HG02970 (cell line): ENCODE measurements around the gene ANKRD37.
"Not testable (repeated sequence)": the region's sequence is repeated elsewhere in the genome, so short reads cannot be mapped to it uniquely, and the experiment has no call there.

Experiments used
- ATAC-seq: cut with Tn5 transposase; IDR thresholded peaks from one replicate; pipeline ENCODE4 v1.9.1; 2021; ENCODE audit warnings: mild to moderate bottlenecking, moderate library complexity, moderate number of reproducible peaks; ENCODE audit not compliant: unreplicated experiment, low FRiP score

Gene ANKRD37, protein sequence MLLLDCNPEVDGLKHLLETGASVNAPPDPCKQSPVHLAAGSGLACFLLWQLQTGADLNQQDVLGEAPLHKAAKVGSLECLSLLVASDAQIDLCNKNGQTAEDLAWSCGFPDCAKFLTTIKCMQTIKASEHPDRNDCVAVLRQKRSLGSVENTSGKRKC

DNA sequence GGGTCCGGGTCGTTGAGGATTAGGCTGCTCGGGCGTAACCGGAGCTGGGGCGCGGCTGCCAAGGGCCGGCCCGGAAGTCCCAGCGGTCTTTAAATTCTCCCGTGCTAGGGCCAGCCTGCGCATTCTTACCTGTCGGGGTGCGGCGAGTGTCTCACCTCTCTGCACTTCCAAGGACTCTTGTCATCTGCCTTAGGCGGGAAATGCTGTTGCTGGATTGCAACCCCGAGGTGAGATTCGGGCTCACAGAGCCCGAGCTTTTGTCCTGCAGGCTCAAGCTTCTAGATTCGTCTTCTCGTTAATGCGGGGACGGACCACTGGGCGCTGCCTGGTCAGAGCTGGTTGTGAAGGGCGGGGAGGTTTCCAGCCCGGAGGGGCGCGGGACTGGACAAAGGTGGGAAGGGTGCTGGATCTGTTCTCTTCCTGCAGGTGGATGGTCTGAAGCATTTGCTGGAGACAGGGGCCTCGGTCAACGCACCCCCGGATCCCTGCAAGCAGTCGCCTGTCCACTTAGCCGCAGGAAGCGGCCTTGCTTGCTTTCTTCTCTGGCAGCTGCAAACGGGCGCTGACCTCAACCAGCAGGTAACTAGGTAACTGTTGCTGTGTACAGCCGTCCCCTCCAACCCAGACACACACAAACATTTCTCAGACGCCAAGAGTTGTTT lies at the start of gene ANKRD37:
Gene ANKRD37, plus strand, starts transcription at position 118 of the 662 bp plus-strand sequence. Its CDS starts 83 bp downstream, at position 201.
- ATAC-seq, result no peak

DNA sequence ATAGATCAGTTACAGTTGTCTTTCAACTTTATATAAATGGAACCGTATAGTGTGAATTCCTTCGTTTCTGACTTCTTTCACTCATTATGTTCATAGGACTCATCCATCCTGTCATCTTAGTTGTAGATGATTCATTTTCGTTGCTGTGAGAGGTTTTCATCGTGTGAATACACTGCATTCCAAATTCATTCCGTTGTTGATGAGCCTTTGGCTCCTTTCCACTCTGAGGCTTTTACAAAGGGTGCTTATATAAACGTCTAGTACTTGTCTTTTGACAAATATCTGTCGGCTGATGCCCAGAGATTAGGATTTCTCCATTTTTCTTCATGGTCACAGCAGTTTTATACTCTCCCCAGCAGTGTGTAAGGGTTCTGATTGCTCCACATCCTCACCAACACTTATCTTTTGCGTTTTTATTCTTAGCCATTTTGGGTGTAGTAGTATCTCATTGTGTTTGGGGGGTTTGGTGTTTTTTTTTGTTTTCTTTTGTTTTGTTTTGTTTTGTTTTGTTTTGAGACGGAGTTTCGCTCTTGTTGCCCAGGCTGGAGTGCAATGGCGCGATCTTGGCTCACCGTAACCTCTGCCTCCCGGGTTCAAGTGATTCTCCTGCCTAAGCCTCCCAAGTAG lies 49.6 kb upstream of the ANKRD37 start:
- ATAC-seq, result no peak

DNA sequence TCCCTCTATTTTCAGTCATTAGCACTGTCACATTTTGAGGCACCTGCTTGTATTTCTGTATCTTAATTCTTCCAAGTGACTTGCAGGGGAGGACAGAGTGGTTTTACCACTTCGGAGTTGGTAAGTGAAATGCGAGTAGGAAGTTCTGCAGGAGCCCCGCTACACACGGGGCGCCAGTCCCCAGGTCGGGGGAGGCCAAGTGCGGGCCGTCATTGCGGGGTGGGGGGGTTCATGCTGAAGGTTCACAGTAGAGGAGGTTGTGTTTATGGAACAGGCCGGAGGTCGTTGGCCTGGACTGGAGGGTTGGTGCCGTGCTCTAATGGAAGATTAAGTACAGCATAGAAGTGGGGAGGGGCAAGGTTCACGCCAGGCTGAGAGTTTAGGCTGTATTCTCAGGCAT lies 45.0 kb upstream of the ANKRD37 start:
- ATAC-seq, result no peak

DNA sequence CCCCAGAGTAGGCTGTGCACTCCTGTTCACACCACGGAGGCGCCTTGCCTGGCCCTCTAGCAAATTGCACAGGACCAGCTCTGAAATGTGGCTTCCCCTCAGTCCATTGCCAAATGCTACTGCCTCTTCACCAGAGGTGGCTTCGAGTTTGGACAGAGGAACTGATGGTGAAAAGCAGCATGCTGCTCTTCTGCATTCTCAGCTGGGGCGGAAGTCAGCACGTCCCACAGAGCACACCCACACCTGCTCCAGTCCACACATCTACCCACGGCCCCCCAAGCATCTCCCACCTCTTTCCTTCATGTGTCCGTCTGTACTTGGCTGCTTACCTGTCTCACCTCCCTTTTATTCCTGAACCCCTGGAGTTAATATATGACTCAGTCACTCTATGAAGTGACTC lies 44.4 kb upstream of the ANKRD37 start:
- ATAC-seq, result no peak

DNA sequence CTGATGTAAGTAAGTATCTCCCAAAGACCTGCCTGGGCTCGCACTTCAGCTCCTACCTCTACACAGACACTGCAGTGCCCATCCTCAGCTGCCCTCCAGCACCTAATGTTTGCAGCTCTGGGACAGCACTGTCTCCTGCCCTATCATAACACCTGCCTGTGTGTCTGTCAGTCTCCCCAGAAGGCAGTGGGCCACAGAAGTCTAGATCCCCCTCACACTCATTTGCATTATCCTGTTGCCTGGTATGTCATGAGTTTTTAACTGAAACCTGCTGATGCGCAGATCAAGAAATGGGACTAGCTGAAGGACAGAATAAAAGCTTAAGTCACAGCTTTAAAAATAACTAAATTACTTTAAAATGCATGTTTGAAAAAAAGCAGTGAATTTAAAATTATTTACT lies 43.9 kb upstream of the ANKRD37 start:
- ATAC-seq, result no peak

DNA sequence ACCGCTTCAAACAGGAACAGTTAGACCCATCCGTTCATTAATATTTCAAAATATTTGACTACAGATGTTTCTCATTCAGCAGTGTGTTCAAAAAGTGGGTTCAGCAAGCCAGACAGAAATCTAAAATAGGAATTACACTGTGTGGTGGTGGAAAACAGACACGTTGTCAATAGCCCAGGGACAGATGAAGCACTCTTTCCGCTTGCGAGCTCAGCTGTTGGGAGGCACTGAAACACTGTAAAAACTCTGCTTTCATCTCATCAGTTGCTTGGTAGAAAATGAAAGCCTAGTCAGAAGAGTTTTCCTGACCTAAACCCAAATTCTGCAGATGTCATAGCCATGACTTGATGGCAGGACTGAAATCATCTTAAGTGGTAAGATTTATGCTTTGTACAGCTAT lies 39.4 kb upstream of the ANKRD37 start:
- ATAC-seq, result no peak

DNA sequence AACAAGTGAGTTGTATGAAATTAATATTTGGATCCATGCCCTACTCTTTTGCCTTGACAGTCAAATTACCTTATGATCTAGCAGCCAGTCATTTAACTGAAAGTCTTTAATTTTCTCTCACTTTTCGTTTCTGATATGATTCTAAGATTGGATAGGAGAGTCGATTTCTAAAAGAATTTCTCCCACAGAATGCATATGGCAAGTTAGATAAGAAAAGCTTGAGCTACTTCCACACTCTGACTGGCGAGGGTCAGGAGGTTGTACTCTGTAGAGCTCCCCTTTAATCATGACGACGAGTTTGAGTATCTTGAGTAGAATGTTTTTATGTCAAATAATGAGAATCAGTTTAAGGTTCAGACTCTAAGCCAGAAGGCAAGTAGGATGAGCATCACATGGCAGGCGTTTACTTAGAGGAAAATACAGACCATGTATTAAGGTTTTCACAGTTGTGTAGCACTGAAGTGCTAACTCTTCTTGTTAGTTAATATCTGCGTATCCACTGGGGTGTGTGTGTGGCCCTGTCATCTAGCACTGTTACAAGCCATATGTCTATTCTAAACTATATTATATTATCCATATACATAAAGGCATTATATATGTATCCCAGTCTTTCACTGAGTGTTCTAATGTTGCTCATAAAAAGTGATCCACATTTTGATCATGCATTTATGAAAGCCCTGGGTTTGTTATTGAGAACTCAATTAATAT lies 38.8 kb upstream of the ANKRD37 start:
- ATAC-seq, result no peak

DNA sequence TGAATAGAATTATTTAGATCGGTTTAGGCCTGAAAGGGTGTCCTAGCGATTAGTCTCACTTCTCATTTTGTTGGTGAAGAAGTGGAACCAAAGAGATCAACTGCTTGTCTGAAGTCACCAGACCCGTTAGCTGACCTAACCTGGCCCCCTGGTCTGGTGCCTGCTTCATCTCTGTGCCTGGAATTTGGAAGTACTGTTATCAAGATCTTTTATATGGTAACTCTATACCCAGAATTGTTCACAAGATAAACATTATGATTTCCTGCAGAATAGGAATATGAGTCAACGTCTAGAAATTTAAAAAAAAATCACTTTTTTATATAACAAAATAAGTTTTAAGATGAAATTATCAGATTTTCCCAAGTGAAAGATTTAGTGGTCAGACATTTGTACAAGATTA lies 38.1 kb upstream of the ANKRD37 start:
- no peak for ATAC-seq

DNA sequence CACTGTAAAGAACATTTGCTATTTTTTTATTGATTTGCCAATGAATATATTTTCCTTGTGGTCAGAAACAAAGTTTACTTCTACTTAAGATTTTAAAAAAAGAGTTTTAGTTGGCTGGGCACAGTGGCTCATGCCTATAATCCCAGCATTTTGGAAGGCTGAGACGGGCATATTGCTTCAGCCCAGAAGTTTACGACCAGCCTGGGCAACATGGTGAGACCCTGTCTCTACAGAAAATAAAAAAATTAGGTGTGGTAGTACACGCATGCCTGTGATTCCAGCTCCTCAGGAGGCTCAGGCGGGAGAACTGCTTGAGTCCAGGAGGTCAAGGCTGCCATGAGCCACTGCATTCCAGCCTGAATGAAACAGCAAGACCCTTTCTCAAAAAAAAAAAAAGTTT lies 37.7 kb upstream of the ANKRD37 start:
- no peak for ATAC-seq

DNA sequence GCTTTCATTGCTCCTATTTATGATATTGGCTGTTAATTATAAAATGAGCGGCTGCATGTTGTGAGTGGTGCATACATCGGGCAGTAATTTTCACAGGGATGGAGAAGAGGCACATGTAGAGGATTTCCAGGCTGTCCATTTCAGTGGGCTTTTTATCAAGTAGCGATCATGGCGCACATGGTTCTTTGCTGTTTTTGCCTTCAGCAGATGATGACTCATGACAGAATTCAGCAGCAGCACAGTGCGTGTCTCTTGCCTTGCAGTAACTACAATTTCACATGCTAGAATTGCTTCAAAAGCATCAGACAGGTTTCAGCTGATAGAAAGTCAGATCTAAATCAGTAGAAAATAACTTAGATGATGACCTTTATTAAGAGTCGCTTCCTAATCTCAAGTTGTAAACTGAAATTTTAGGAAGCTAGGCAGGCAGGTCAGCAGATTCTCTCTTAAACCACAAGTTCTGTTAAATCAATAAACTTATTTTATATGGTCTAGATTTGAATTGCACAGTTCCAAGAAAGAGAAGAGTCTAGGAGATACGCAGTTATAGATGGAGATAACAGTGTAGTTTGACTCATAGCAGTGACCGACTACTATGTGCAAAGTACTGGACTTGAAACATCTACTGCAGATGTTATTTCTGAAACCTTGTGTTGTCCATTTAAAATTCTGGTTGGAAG lies 36.7 kb upstream of the ANKRD37 start:
- ATAC-seq, result no peak

DNA sequence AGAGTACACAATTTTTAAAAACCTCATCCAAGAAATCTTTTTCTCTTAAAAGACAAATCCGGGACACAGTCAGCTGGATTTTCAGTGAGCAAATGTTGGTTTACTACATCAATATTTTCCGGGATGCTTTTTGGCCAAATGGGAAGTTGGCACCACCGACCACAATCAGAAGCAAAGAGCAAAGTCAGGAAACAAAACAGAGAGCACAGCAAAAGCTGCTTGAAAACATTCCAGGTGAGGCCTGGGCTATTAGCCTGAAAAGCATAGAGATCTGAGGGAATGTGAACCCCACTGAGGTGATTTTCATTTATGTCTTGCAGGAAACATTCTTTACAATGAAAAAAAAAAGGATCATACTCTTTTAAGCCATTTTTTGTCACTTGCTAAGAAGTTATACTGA lies 34.8 kb upstream of the ANKRD37 start:
- no peak for ATAC-seq

DNA sequence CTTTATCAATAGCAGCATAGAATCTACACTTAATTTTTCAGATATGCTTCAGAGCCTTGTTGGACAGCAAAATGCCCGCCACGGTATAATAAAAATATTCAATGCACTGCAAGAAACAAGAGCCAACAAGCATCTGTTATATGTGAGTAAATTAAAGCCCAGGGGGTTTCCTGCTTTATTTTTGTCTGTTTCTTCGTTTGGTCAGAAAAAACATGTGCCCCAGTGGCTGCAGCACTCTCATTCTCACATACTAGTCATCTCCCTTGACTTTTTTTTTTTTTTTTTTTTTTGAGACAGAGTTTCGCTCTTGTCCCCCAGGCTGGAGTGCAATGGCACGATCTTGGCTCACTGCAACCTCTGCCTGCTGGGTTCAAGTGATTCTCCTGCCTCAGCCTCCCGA lies 34.1 kb upstream of the ANKRD37 start:
- ATAC-seq, result not testable (repeated sequence)

DNA sequence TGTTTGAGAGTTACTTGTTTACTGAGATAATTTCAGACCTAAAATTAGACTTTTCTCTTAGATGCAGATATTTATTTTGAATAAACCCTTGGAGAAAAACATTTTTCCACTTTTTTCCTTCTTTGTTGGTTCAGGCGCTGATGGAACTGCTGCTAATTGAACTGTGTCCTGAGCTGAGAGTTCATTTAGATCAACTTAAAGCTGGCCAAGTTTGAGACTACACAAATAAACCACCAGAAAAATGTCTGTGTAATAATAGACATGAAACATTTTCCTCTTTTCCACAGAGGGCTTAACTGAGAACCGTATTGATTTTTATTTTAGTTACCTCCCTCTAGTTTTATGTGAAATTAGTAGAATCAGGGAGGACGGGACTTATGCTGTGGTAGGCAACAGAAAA lies 33.4 kb upstream of the ANKRD37 start:
- ATAC-seq, result no peak

DNA sequence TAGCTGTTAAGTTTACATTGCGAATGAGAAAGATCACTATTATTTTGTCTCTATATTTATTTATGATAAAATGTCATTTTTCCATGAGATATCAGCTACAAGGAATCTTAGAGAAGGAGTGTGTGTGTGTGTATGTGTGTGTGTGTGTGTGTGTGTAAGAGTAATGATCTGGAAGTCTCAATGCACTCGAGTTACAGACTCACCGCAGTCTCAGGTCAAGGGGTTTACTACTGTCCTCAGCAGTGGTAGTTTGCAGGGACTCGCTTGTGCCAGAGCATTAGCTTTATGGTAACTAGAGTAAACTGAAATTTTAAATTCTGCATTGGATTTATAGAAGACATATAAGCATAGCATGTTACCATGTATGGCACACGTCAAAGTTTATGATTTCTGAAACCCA lies 31.8 kb upstream of the ANKRD37 start:
- ATAC-seq, result no peak

DNA sequence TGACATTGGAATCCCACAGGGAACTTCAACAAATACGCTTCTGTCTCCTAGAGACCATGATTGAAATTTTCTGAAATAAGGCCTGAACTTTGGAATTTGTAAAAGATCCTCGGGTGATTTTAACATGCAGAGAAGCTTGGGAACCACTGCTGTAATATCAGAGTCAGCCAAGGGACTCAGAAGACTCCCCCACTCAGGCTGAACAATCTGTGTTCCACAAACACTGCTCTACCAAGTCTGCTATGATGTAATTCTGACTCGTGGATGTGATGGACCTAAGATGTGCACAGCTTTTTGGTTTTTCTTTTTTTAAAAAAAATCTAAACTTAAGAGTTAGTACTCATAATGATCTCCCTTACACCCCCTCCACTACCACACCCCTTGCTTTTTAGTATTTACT lies 26.9 kb upstream of the ANKRD37 start:
- ATAC-seq, result no peak

DNA sequence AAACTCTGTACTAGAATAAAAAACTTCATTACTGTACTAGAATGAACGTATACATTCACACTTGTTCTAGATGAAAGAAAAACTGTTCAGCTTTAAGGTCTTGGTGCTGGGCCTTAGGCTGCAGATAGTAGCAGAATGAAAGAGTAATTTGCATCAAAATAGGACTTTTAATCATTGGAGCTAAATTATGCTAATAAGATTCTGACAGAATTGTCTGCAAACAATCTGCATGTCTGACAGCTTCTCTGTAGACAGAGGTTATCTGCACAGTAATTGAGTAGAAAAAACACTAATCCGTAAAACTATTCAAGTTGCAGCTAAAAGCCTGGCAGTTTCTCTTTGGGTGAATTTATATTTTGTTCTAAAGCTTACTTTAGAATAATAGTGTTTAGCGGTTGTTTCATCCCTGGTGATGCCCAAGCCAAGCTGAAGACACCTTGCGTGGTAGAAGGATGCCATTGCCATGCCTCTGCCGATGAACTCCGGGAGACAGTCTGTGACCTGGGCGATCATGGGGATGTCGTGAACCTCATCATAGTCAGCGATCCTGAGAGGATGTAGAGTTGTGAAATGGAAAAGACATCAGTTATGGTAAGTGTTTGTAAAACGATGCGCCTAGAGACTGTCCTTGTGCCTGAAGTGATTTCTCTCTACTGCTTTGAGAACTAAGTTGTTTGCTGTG lies 26.2 kb upstream of the ANKRD37 start:
- ATAC-seq, result no peak

DNA sequence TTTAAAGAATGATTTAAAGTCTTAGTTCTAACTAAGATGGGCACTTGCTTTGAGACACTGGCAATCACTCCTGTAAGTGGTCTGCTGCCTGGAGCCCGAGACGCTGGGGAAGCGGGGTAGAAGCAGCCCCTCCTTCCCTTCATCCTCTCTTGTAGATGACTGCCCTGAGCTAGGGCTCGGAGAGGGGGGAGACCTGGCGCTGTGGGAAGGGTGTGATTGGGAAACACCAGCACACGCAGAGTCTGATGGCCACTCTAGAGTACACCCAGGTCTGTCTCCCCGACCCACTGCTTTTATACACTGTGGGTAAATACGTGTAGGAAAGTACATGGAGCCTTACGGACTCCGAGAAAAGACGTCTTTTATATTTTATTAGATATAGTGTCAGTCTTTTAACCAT lies 24.9 kb upstream of the ANKRD37 start:
- ATAC-seq, result no peak

DNA sequence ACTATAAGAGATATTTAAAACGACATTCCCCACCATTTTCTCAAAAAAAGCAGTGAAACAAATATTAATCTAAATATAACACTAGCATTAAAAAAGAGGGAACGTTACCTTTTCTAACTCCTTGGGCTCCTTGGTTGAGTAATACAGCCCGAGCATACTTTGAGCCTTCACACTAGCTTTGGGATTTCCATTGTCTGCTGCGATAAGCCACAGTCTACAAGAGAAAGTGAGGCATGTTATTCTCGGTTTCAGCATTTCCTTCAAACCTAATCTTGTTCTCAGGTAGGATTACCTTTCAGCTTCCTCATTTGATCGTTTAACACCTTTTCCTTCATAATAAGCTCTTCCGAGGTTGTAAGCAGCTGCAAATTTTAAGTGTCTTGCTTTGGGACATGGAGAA lies 22.6 kb upstream of the ANKRD37 start:
- ATAC-seq, result no peak

DNA sequence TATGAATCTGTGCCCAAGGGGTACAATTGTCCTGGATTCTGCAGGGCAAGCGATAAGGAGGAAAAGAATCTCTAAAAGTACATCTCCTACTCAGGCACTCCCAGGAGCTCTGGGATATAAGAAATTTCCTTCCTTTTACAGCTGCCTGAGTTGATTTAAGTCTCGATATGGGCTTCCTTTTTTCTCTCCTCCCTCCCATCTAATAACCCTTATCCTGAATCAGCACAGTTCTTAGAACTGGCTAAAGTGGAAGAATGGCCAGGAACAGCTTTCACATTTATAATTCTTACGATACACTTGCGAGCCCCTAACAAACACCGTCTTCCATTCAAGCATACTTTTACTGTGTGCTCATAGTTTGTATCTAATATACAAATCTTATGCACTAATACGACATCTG lies 22.1 kb upstream of the ANKRD37 start:
- ATAC-seq, result no peak

DNA sequence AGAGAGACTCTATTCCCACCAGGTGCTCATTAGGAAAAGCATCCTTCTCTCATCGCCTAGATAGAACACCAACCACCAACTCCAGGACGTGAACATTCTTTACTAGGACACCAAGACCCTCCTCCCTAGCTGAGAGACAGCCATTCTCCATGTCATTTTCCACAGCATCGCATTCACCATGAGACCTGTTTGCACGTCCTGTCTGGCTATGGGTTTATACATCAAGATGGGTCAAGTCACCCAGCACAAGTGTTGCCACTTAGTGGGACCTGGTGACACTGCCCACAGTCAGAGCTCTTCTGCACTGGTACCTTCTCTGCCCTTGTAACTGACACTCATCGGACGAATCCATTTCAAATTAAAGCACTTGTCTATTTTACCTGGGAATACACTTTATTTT lies 18.4 kb upstream of the ANKRD37 start:
- no peak for ATAC-seq
